Measurements from ENCODE around the gene COBLL1.

The COBLL1 gene

DNA sequence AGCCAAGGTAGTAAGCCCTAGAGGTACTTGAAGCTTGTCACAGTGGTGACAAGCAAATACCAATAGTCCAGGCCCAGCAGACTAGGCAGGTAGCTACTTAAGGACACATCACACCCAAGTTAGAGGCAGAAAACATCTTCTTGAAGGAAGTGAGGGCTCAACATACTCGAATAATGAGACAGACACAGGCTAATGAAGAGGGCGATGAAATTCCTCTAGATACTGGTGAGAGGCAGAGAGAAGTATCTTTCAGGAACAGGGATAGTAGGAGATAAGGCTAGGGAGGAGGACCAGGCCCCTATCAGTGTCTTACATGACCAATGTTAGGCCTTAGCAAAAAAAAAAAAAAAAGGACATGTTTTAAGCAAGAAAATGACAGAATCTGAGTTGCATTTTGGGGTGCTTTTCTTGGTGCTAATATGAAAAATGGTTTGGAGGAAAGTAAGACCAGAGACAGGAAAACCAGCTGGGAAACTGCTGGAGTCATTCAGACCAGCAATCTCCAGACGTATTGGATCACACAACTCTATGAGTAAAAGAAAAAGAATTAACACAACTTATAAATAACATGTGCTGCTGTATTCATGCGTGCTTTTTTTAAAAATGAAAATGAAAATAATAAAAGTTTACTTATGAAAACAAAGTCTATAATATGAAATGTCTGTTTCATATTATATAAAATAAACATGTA lies 37.7 kb downstream of the COBLL1 start:
- Histone ChIP-seq H3K4me3 (ENCODE audit: low read length) (peak overlapping the region; percentile 31), H3K27me3 (ENCODE audit: low read depth, low read length) (no peaks in the 10 kb centered on the region), H3K4me2 (ENCODE audit: low read length) (peak overlapping the region; percentile 69), H3K4me1 (ENCODE audit: low read length) (peaks cover 29% of the 10 kb centered on the region), H3K9me3 (ENCODE audit: insufficient read depth, low read length) (no peaks in the 10 kb centered on the region), H3K36me3 (replicated peaks; ENCODE audit: low read depth, low read length) (no peaks in the 10 kb centered on the region), H2AFZ (ENCODE audit: low read depth, low read length) (peak overlapping the region; percentile 68; the same call in 1 of the 2 replicates), H3K79me2 (ENCODE audit: low read length) (0 out of 2 replicates have a peak, but pooled peaks cover 3% of the 10 kb centered on the region), H3K27ac (ENCODE audit: low read length) (no peak overlapping the region), H4K20me1 (ENCODE audit: insufficient read depth, low read length) (no peaks in the 10 kb centered on the region), H3K9ac (ENCODE audit: low read length) (peak overlapping the region; percentile 23)
- no peak for TF ChIP-seq CTCF (IDR thresholded peaks at IDR 0.05; ENCODE audit: low read depth, low read length)
- TF ChIP-seq EZH2phosphoT487 (IDR thresholded peaks at IDR 0.05; ENCODE audit: low read depth): no peak

GRCh38 chr2:164802095-164802707 lies 39.4 kb downstream of the COBLL1 start:
- H3K27me3 ChIP-seq (ENCODE audit: low read depth, low read length): no peaks in the 10 kb centered on the region
- H3K27ac ChIP-seq (ENCODE audit: low read length): no peak overlapping the region
- H4K20me1 ChIP-seq (ENCODE audit: insufficient read depth, low read length): no peaks in the 10 kb centered on the region
- H3K79me2 ChIP-seq (ENCODE audit: low read length): 0 out of 2 replicates have a peak, but pooled peaks cover 3% of the 10 kb centered on the region
- TF ChIP-seq EZH2phosphoT487 (IDR thresholded peaks at IDR 0.05; ENCODE audit: low read depth) (no peak), CTCF (IDR thresholded peaks at IDR 0.05; ENCODE audit: low read depth, low read length) (no peak)
- peak overlapping the region; percentile 86; the same call in 1 of the 2 replicates for H2AFZ ChIP-seq (ENCODE audit: low read depth, low read length)
- peak overlapping the region; percentile 69; the same call in 1 of the 2 replicates for H3K4me3 ChIP-seq (ENCODE audit: low read length)
- no peaks in the 10 kb centered on the region for H3K36me3 ChIP-seq (replicated peaks; ENCODE audit: low read depth, low read length)
- H3K9me3 ChIP-seq (ENCODE audit: insufficient read depth, low read length): no peaks in the 10 kb centered on the region
- H3K9ac ChIP-seq (ENCODE audit: low read length): peak overlapping the region; percentile 51
- peak overlapping the region; percentile 84 for H3K4me2 ChIP-seq (ENCODE audit: low read length)
- H3K4me1 ChIP-seq (ENCODE audit: low read length): peaks cover 41% of the 10 kb centered on the region

- no peaks in the 10 kb centered on the region for H3K9me3 ChIP-seq (ENCODE audit: insufficient read depth, low read length)
- peaks cover 55% of the 10 kb centered on the region for H3K4me1 ChIP-seq (ENCODE audit: low read length)
- H3K36me3 ChIP-seq (replicated peaks; ENCODE audit: low read depth, low read length): no peaks in the 10 kb centered on the region
- H3K4me2 ChIP-seq (ENCODE audit: low read length): peak overlapping the region; percentile 65
- peak overlapping the region; percentile 59 for H3K4me3 ChIP-seq (ENCODE audit: low read length)
- no peaks in the 10 kb centered on the region for H3K27me3 ChIP-seq (ENCODE audit: low read depth, low read length)
- H3K27ac ChIP-seq (ENCODE audit: low read length): 0 out of 2 replicates have a peak overlapping the region, but pooled peaks have one; percentile 24
- peak overlapping the region; percentile 52; the same call in 1 of the 2 replicates for H2AFZ ChIP-seq (ENCODE audit: low read depth, low read length)
- H3K79me2 ChIP-seq (ENCODE audit: low read length): peaks cover 3% of the 10 kb centered on the region; the same call in 1 of the 2 replicates
- TF ChIP-seq CTCF (IDR thresholded peaks at IDR 0.05; ENCODE audit: low read depth, low read length) (no peak), EZH2phosphoT487 (IDR thresholded peaks at IDR 0.05; ENCODE audit: low read depth) (no peak)
- peak overlapping the region; percentile 46 for H3K9ac ChIP-seq (ENCODE audit: low read length)
- H4K20me1 ChIP-seq (ENCODE audit: insufficient read depth, low read length): no peaks in the 10 kb centered on the region
Observed at GRCh38 chr2:164800572-164800971, 41.1 kb downstream of the COBLL1 start.

- peak overlapping the region; percentile 46 for H3K9ac ChIP-seq (ENCODE audit: low read length)
- H3K4me1 ChIP-seq (ENCODE audit: low read length): peaks cover 53% of the 10 kb centered on the region
- peak overlapping the region; percentile 23 for H3K27ac ChIP-seq (ENCODE audit: low read length)
- H4K20me1 ChIP-seq (ENCODE audit: insufficient read depth, low read length): no peaks in the 10 kb centered on the region
- H3K9me3 ChIP-seq (ENCODE audit: insufficient read depth, low read length): no peaks in the 10 kb centered on the region
- H3K36me3 ChIP-seq (replicated peaks; ENCODE audit: low read depth, low read length): no peaks in the 10 kb centered on the region
- peak overlapping the region; percentile 76 for H3K4me2 ChIP-seq (ENCODE audit: low read length)
- TF ChIP-seq EZH2phosphoT487 (IDR thresholded peaks at IDR 0.05; ENCODE audit: low read depth): no peak
- no peak for TF ChIP-seq CTCF (IDR thresholded peaks at IDR 0.05; ENCODE audit: low read depth, low read length)
- peak overlapping the region; percentile 65 for H3K4me3 ChIP-seq (ENCODE audit: low read length)
- peaks cover 3% of the 10 kb centered on the region; the same call in 1 of the 2 replicates for H3K79me2 ChIP-seq (ENCODE audit: low read length)
- H2AFZ ChIP-seq (ENCODE audit: low read depth, low read length): peak overlapping the region; percentile 60
- H3K27me3 ChIP-seq (ENCODE audit: low read depth, low read length): no peaks in the 10 kb centered on the region
Observed at GRCh38 chr2:164797627-164798026, 44.0 kb downstream of the COBLL1 start.
